ENCODE measurements around the gene MRPL32.

DNA sequence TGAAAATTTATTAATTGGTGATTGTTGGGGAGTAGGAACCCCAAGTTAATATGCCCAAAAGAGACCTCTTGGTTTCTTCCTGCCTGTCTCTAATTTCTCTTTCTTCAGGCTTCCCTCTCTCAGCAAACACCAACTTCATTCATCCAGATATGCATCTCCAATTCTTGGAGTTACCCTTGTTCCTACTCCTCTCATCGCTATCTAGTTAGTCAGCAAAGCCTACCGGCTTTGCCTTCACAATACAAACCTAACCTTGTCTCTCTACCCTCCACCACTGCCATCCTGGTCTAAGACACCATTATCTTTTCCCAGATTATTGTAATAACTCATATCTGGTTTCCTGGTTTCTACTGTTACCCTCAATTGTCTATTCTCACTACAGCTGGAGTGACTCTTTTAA, 47.9 kb downstream of the MRPL32 start:
- TF ChIP-seq, protein P1, sequence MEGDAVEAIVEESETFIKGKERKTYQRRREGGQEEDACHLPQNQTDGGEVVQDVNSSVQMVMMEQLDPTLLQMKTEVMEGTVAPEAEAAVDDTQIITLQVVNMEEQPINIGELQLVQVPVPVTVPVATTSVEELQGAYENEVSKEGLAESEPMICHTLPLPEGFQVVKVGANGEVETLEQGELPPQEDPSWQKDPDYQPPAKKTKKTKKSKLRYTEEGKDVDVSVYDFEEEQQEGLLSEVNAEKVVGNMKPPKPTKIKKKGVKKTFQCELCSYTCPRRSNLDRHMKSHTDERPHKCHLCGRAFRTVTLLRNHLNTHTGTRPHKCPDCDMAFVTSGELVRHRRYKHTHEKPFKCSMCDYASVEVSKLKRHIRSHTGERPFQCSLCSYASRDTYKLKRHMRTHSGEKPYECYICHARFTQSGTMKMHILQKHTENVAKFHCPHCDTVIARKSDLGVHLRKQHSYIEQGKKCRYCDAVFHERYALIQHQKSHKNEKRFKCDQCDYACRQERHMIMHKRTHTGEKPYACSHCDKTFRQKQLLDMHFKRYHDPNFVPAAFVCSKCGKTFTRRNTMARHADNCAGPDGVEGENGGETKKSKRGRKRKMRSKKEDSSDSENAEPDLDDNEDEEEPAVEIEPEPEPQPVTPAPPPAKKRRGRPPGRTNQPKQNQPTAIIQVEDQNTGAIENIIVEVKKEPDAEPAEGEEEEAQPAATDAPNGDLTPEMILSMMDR (conservative IDR thresholded peaks at IDR 0.05 in 1 of 2, IDR thresholded peaks at IDR 0.05 in 1 of 2; ENCODE audit: extremely low read depth in 1 of 2, insufficient read depth in 1 of 2, low read depth in 1 of 2, low read length in 2 of 2): no peak
- no peak for TF ChIP-seq EZH2 (IDR thresholded peaks at IDR 0.05; ENCODE audit: borderline replicate concordance, low read length)

Data from mammary epithelial cell (primary cell).